Testis (tissue), 2 donors: ENCODE results near the gene CDC42EP4.

Experiments used
- CTCF ChIP-seq, 3 experiments: fragments of 450-650 bp in 2 of 3; fragments of 200-600 bp in 1 of 3; sonication (generic) in 1 of 3; IDR thresholded peaks; one replicate each; pipeline ENCODE4 v1.5.1; 2016 to 2019; ENCODE audit warnings: antibody characterized with exemption in 3 of 3, mild to moderate bottlenecking in 2 of 3, moderate library complexity in 1 of 3
- POLR2A ChIP-seq: fragments of 450-650 bp; IDR thresholded peaks from one replicate; pipeline ENCODE4 v1.6.1; 2017; ENCODE audit warnings: antibody characterized with exemption, mild to moderate bottlenecking, moderate library complexity

- TF ChIP-seq CTCF (IDR thresholded peaks at IDR 0.05) (no peak), POLR2A (no peak)
Observed at GRCh38 chr17:73249700-73250099, 62.1 kb downstream of the CDC42EP4 start.
